H9 (cell line): ENCODE measurements around the gene ILDR2. TPM values are rescaled to one million over a fixed set of nuclear protein-coding genes. Genes with fewer than 3 reads are reported as not detected.

Experiments used
- DNase-seq: peaks from one replicate; pipeline ENCODE4 v3.0.0-alpha.2; 2017
- H2AFZ ChIP-seq: one replicate; pipeline ENCODE4 v1.6.1; 2013; ENCODE audit warnings: mild to moderate bottlenecking, low read length, control low read depth, moderate library complexity
- H2AK5ac ChIP-seq: 2 replicates; pipeline ENCODE4 v1.6.1; 2013; ENCODE audit warnings: low read length, control low read depth, mixed read lengths; ENCODE audit not compliant: insufficient read length
- H2BK120ac ChIP-seq: one replicate; pipeline ENCODE4 v1.6.1; 2013; ENCODE audit warnings: low read depth, mild to moderate bottlenecking, low read length, control low read depth, inconsistent platforms; ENCODE audit not compliant: poor library complexity, severe bottlenecking
- H2BK12ac ChIP-seq: 2 replicates; pipeline ENCODE4 v1.6.1; 2013; ENCODE audit warnings: low read length, control low read depth, mixed read lengths, low read depth; ENCODE audit not compliant: insufficient read length
- H2BK15ac ChIP-seq: 2 replicates; pipeline ENCODE4 v1.6.1; 2013; ENCODE audit warnings: low read depth, low read length, control low read depth
- H2BK20ac ChIP-seq: one replicate; pipeline ENCODE4 v1.6.1; 2013; ENCODE audit warnings: low read depth, mild to moderate bottlenecking, low read length, control low read depth, inconsistent platforms; ENCODE audit not compliant: poor library complexity, severe bottlenecking
- H2BK5ac ChIP-seq: 2 replicates; pipeline ENCODE4 v1.6.1; 2013; ENCODE audit warnings: low read length, control low read depth, mixed read lengths; ENCODE audit not compliant: insufficient read length
- H3K14ac ChIP-seq: 2 replicates; pipeline ENCODE4 v1.6.1; 2013; ENCODE audit warnings: low read length, control low read depth; ENCODE audit not compliant: insufficient read depth
- H3K18ac ChIP-seq: 2 replicates; pipeline ENCODE4 v1.6.1; 2013; ENCODE audit warnings: low read depth, mild to moderate bottlenecking, mixed read lengths, low read length, control low read depth; ENCODE audit not compliant: insufficient read length
- H3K23ac ChIP-seq: 2 replicates; pipeline ENCODE4 v1.6.1; 2013; ENCODE audit warnings: low read length, control low read depth, mixed read lengths, low read depth; ENCODE audit not compliant: insufficient read length
- H3K23me2 ChIP-seq: 2 replicates; pipeline ENCODE4 v1.6.1; 2013; ENCODE audit warnings: low read depth, mild to moderate bottlenecking, mixed read lengths, low read length, control low read depth; ENCODE audit not compliant: insufficient read length, poor library complexity, severe bottlenecking
- H3K27ac ChIP-seq: 2 replicates; pipeline ENCODE4 v1.5.1; 2013; ENCODE audit warnings: low read length, control low read depth, mixed read lengths, low read depth; ENCODE audit not compliant: insufficient read length
- H3K27me3 ChIP-seq: 2 replicates; pipeline ENCODE4 v1.6.1; 2013; ENCODE audit warnings: low read length, control low read depth, inconsistent platforms; ENCODE audit not compliant: insufficient read depth
- H3K4ac ChIP-seq: 2 replicates; pipeline ENCODE4 v1.6.1; 2013; ENCODE audit warnings: low read depth, mild to moderate bottlenecking, control low read depth, inconsistent platforms, low read length, moderate library complexity
- H3K4me1 ChIP-seq: 2 replicates; pipeline ENCODE4 v1.6.1; 2013; ENCODE audit warnings: low read length, control low read depth, inconsistent platforms; ENCODE audit not compliant: insufficient read depth
- H3K4me2 ChIP-seq: 2 replicates; pipeline ENCODE4 v1.6.1; 2013; ENCODE audit warnings: low read length, control low read depth, mixed read lengths; ENCODE audit not compliant: insufficient read length, insufficient read depth
- H3K56ac ChIP-seq: 2 replicates; pipeline ENCODE4 v1.6.1; 2013; ENCODE audit warnings: low read depth, mild to moderate bottlenecking, mixed read lengths, low read length, control low read depth; ENCODE audit not compliant: insufficient read length
- H3K79me1 ChIP-seq: 2 replicates; pipeline ENCODE4 v1.6.1; 2013; ENCODE audit warnings: low read depth, mild to moderate bottlenecking, moderate library complexity, low read length, control low read depth, inconsistent platforms; ENCODE audit not compliant: insufficient read depth, poor library complexity, severe bottlenecking
- H3K79me2 ChIP-seq: 2 replicates; pipeline ENCODE4 v1.6.1; 2013; ENCODE audit warnings: low read length, control low read depth, inconsistent platforms; ENCODE audit not compliant: insufficient read depth
- H3K9ac ChIP-seq: 2 replicates; pipeline ENCODE4 v1.6.1; 2013; ENCODE audit warnings: low read length, control low read depth, mixed read lengths; ENCODE audit not compliant: insufficient read length; ENCODE audit errors: extremely low read depth
- H3K9me3 ChIP-seq: one replicate; pipeline ENCODE4 v1.6.1; 2013; ENCODE audit warnings: low read depth, low read length, inconsistent platforms; ENCODE audit not compliant: control insufficient read depth
- H3T11ph ChIP-seq: one replicate; pipeline ENCODE4 v1.6.1; 2013; ENCODE audit warnings: mild to moderate bottlenecking, low read length, control low read depth, inconsistent platforms
- H4K20me1 ChIP-seq: one replicate; pipeline ENCODE4 v1.6.1; 2013; ENCODE audit not compliant: control insufficient read depth, insufficient read length, insufficient read depth
- H4K5ac ChIP-seq: 2 replicates; pipeline ENCODE4 v1.6.1; 2013; ENCODE audit warnings: low read depth, mild to moderate bottlenecking, mixed read lengths, low read length, control low read depth; ENCODE audit not compliant: insufficient read length
- H4K8ac ChIP-seq: replicated peaks from 2 replicates; pipeline ENCODE4 v1.6.1; 2013; ENCODE audit warnings: low read length, control low read depth, mixed read lengths, low read depth; ENCODE audit not compliant: insufficient read length
- H4K91ac ChIP-seq: 2 replicates; pipeline ENCODE4 v1.6.1; 2013; ENCODE audit warnings: low read depth, mild to moderate bottlenecking, moderate library complexity, mixed read lengths, low read length, control low read depth; ENCODE audit not compliant: insufficient read length
- H3K27ac Mint-ChIP-seq, 3 experiments: 2 replicates in 2 of 3; 3 replicates in 1 of 3; pipeline ENCODE4 v1.8.0; 2020 to 2021; ENCODE audit warnings: mixed read lengths in 3 of 3, mild to moderate bottlenecking in 1 of 3, moderate library complexity in 1 of 3
- H3K27me3 Mint-ChIP-seq: 2 replicates; pipeline ENCODE4 v1.8.0; 2021; ENCODE audit warnings: low read depth, mild to moderate bottlenecking, moderate library complexity, mixed read lengths
- H3K36me3 Mint-ChIP-seq, 3 experiments: 2 replicates in 2 of 3; 3 replicates in 1 of 3; pipeline ENCODE4 v1.8.0; 2020 to 2021; ENCODE audit warnings: low read depth in 3 of 3, mixed read lengths in 3 of 3; ENCODE audit not compliant: insufficient read depth in 1 of 3
- H3K4me1 Mint-ChIP-seq, 2 experiments: 2 replicates each; pipeline ENCODE4 v1.8.0; 2020; ENCODE audit warnings: mixed read lengths in 2 of 2
- H3K4me3 Mint-ChIP-seq, 2 experiments: 2 replicates in 1 of 2; 3 replicates in 1 of 2; pipeline ENCODE4 v1.8.0; 2020 to 2021; ENCODE audit warnings: mild to moderate bottlenecking in 2 of 2, mixed read lengths in 2 of 2, moderate library complexity in 1 of 2
- H3K9me3 Mint-ChIP-seq, 2 experiments: 2 replicates in 1 of 2; 3 replicates in 1 of 2; pipeline ENCODE4 v1.8.0; 2020; ENCODE audit warnings: mild to moderate bottlenecking in 2 of 2, mixed read lengths in 2 of 2, moderate library complexity in 1 of 2
- WGBS: extraction: QIAGEN DNeasy Blood & Tissue Kit; methylation state at CpG from one replicate; pipeline ENCODE4 v1.1.7; 2013; ENCODE audit warnings: missing lambda C conversion rate, low lambda C conversion rate, mixed read lengths; ENCODE audit not compliant: insufficient read length; ENCODE audit errors: extremely low coverage; 5-methylcytosine and 5-hydroxymethylcytosine counted together
- total RNA-seq: library from RNA; stranded (reverse); gene quantifications from 2 replicates; pipeline ENCODE4 v1.2.1, GENCODE V29; 2021
- TF ChIP-seq, protein P1 (sequence below): fragments of 200-600 bp; sonication (generic); conservative IDR thresholded peaks from 3 replicates; pipeline ENCODE4 v1.8.0; 2021; ENCODE audit warnings: antibody characterized with exemption, mild to moderate bottlenecking

Gene ILDR2
- total RNA-seq, 1 experiment from 2014 or later = 1.1 TPM

- no peak overlapping the region for H3K18ac ChIP-seq
- H3K27me3 ChIP-seq = no peaks in the 10 kb centered on the region
- H2BK20ac ChIP-seq = no peak overlapping the region
- Mint-ChIP-seq H3K27ac (no peak overlapping the region), H3K36me3 (no peaks in the 10 kb centered on the region), H3K9me3 (no peaks in the 10 kb centered on the region), H3K27me3 (peaks cover 5% of the 10 kb centered on the region), H3K4me3 (no peak overlapping the region), H3K4me1 (peaks cover 15 to 23% of the 10 kb centered on the region in 2 experiments)
- H3K9ac ChIP-seq = no peak overlapping the region
- TF ChIP-seq, protein P1, sequence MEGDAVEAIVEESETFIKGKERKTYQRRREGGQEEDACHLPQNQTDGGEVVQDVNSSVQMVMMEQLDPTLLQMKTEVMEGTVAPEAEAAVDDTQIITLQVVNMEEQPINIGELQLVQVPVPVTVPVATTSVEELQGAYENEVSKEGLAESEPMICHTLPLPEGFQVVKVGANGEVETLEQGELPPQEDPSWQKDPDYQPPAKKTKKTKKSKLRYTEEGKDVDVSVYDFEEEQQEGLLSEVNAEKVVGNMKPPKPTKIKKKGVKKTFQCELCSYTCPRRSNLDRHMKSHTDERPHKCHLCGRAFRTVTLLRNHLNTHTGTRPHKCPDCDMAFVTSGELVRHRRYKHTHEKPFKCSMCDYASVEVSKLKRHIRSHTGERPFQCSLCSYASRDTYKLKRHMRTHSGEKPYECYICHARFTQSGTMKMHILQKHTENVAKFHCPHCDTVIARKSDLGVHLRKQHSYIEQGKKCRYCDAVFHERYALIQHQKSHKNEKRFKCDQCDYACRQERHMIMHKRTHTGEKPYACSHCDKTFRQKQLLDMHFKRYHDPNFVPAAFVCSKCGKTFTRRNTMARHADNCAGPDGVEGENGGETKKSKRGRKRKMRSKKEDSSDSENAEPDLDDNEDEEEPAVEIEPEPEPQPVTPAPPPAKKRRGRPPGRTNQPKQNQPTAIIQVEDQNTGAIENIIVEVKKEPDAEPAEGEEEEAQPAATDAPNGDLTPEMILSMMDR = no peak
- no peak overlapping the region for H3T11ph ChIP-seq
- H2BK12ac ChIP-seq = no peak overlapping the region
- H2BK5ac ChIP-seq = no peak overlapping the region
- no peak overlapping the region for H3K4ac ChIP-seq
- no peak overlapping the region for H3K23ac ChIP-seq
- no peaks in the 10 kb centered on the region for H3K9me3 ChIP-seq
- H2AFZ ChIP-seq = no peak overlapping the region
- DNase-seq = no peak
- H3K56ac ChIP-seq = no peak overlapping the region
- no CpG with 5 or more reads among the region's 1 CpG for WGBS
- H4K5ac ChIP-seq = no peak overlapping the region
- no peak overlapping the region for H4K8ac ChIP-seq
- peaks cover 8% of the 10 kb centered on the region; the same call in 1 of the 2 replicates for H3K4me1 ChIP-seq
- no peak overlapping the region for H3K14ac ChIP-seq
- H3K4me2 ChIP-seq = no peak overlapping the region
- H2BK15ac ChIP-seq = no peak overlapping the region
- H3K79me2 ChIP-seq = no peaks in the 10 kb centered on the region
- H3K27ac ChIP-seq = no peak overlapping the region
- H2BK120ac ChIP-seq = no peak overlapping the region
- no peaks in the 10 kb centered on the region for H3K79me1 ChIP-seq
- H4K20me1 ChIP-seq = no peaks in the 10 kb centered on the region
- H3K23me2 ChIP-seq = no peaks in the 10 kb centered on the region
- no peak overlapping the region for H2AK5ac ChIP-seq
- no peak overlapping the region for H4K91ac ChIP-seq
These were observed 45.4 kb downstream of the ILDR2 start for GRCh38 chr1:166929911-166930310.
